HCT116 (cell line): Measurements from ENCODE around the gene ACVRL1. TPM values are rescaled to one million over a fixed set of nuclear protein-coding genes. Genes with fewer than 3 reads are reported as not detected.

Experiments
- ATAC-seq: fragments of 200-7000 bp; cut with Tn5 transposase; 2 replicates; pipeline ENCODE4 v1.9.1; 2020; ENCODE audit warnings: mild to moderate bottlenecking, moderate library complexity
- BruUV-seq: library from RNA; stranded (reverse); fragments of 400-500 nt; replicated peaks from 2 replicates; lab custom pipeline; 2021; lab: Mats Ljungman, UMichigan
- CTCF ChIA-PET: fragments of 300-600 bp; sonication (Branson Sonifier 250); formaldehyde crosslinking; loops from one replicate; lab custom pipeline; 2021; ENCODE audit warnings: antibody characterized with exemption; lab: Charles Lee
- POLR2A ChIA-PET: fragments of 300-600, 350-600 bp; sonication (Branson Sonifier 250); formaldehyde crosslinking; loops from one replicate; lab custom pipeline; 2021; ENCODE audit warnings: antibody characterized with exemption; lab: Charles Lee
- RAD21 ChIA-PET, 2 experiments: fragments of 300-600 bp; sonication (Branson Sonifier 250); formaldehyde crosslinking; loops; one replicate each; lab custom pipeline; 2023; ENCODE audit warnings: low total read pairs in 2 of 2; ENCODE audit not compliant: uncharacterized antibody in 2 of 2, unreplicated experiment in 2 of 2, low non-redundant PET in 1 of 2; lab: Charles Lee
- DNase-seq: peaks from one replicate; pipeline ENCODE4 v3.0.0-alpha.2; 2010; ENCODE audit warnings: low read depth, low spot score
- H2AFZ ChIP-seq: fragments of 200-600 bp; shearing (Covaris generic), sonication (generic); 2 replicates; pipeline ENCODE4 v1.6.1; 2017; ENCODE audit warnings: low read depth, mixed run types, mixed read lengths, antibody characterized with exemption, low read length; ENCODE audit not compliant: poor library complexity, severe bottlenecking
- H3K27ac ChIP-seq: 2 replicates; pipeline ENCODE4 v1.5.1; 2012; ENCODE audit warnings: low read depth, low read length
- H3K27me3 ChIP-seq: fragments of 200-600 bp; sonication (generic); 2 replicates; pipeline ENCODE4 v1.6.1; 2016; ENCODE audit warnings: mixed run types, low read length, mixed read lengths; ENCODE audit not compliant: insufficient read depth
- H3K36me3 ChIP-seq, 2 experiments: fragments of 200-500 bp in 1 of 2; fragments of 200-600 bp in 1 of 2; sonication (Bioruptor generic) in 1 of 2; sonication (generic) in 1 of 2; 2 replicates each; pipeline versions ENCODE4 v1.5.1 to v1.6.1; 2014 to 2016; ENCODE audit warnings: low read length in 2 of 2, inconsistent platforms in 1 of 2, mixed read lengths in 1 of 2, mixed run types in 1 of 2; ENCODE audit not compliant: insufficient read depth in 2 of 2, control insufficient read depth in 1 of 2
- H3K4me1 ChIP-seq, 2 experiments: fragments of 200-600 bp in 1 of 2; sonication (generic) in 1 of 2; 2 replicates each; pipeline versions ENCODE4 v1.5.1 to v1.6.1; 2012 to 2017; ENCODE audit warnings: low read length in 2 of 2, inconsistent platforms in 1 of 2, mild to moderate bottlenecking in 1 of 2, mixed read lengths in 1 of 2, mixed run types in 1 of 2, moderate library complexity in 1 of 2; ENCODE audit not compliant: insufficient read depth in 2 of 2, control insufficient read depth in 1 of 2
- H3K4me2 ChIP-seq: fragments of 200-600 bp; sonication (generic); 2 replicates; pipeline ENCODE4 v1.6.1; 2017; ENCODE audit warnings: mixed run types, low read length, mixed read lengths
- H3K4me3 ChIP-seq, 2 experiments: fragments of 200-600 bp in 1 of 2; sonication (generic) in 1 of 2; replicated peaks in 1 of 2; 2 replicates each; pipeline ENCODE4 v1.5.1; 2011 to 2016; ENCODE audit warnings: low read length in 2 of 2, control low read depth in 1 of 2, low read depth in 1 of 2, mild to moderate bottlenecking in 1 of 2, mixed read lengths in 1 of 2, mixed run types in 1 of 2
- H3K79me2 ChIP-seq: fragments of 200-600 bp; sonication (generic); 2 replicates; pipeline ENCODE4 v1.6.1; 2017; ENCODE audit warnings: mild to moderate bottlenecking, mixed run types, low read length, moderate library complexity, mixed read lengths; ENCODE audit not compliant: insufficient read depth
- H3K9ac ChIP-seq: fragments of 200-600 bp; sonication (generic); 2 replicates; pipeline ENCODE4 v1.6.1; 2016; ENCODE audit warnings: low read length, mixed read lengths
- H3K9me2 ChIP-seq: fragments of 200-600 bp; sonication (generic), shearing (Covaris generic); 2 replicates; pipeline ENCODE4 v1.6.1; 2017; ENCODE audit warnings: mixed run types, mild to moderate bottlenecking, moderate library complexity; ENCODE audit not compliant: insufficient read depth
- H3K9me3 ChIP-seq, 2 experiments: fragments of 200-500 bp in 1 of 2; fragments of 200-600 bp in 1 of 2; sonication (Bioruptor generic) in 1 of 2; sonication (generic) in 1 of 2; 2 replicates each; pipeline ENCODE4 v1.6.1; 2014 to 2017; ENCODE audit warnings: low read length in 2 of 2, mixed read lengths in 2 of 2, inconsistent platforms in 1 of 2, low read depth in 1 of 2, mild to moderate bottlenecking in 1 of 2, mixed run types in 1 of 2, moderate library complexity in 1 of 2; ENCODE audit not compliant: control insufficient read depth in 1 of 2, insufficient read depth in 1 of 2
- H4K20me1 ChIP-seq: fragments of 200-600 bp; sonication (generic), shearing (Covaris generic); 2 replicates; pipeline ENCODE4 v1.6.1; 2017; ENCODE audit warnings: mixed run types, mild to moderate bottlenecking, moderate library complexity; ENCODE audit not compliant: insufficient read depth
- CBX3 ChIP-seq: IDR thresholded peaks from 2 replicates; pipeline ENCODE4 v1.6.1; 2012; ENCODE audit warnings: low read depth
- CEBPB ChIP-seq: IDR thresholded peaks from 2 replicates; pipeline ENCODE4 v1.6.1; 2012; ENCODE audit warnings: low read depth
- CTCF ChIP-seq, 3 experiments: fragments of 200-600 bp in 1 of 3; sonication (generic) in 1 of 3; IDR thresholded peaks in 2 of 3; conservative IDR thresholded peaks in 1 of 3; 2 replicates each; pipeline ENCODE4 v1.5.1; 2012 to 2017; ENCODE audit warnings: low read depth in 2 of 3, low read length in 2 of 3, antibody characterized with exemption in 1 of 3, borderline replicate concordance in 1 of 3, control low read depth in 1 of 3, mild to moderate bottlenecking in 1 of 3, mixed read lengths in 1 of 3, mixed run types in 1 of 3, moderate library complexity in 1 of 3; ENCODE audit not compliant: insufficient read depth in 1 of 3
- EGR1 ChIP-seq: IDR thresholded peaks from 2 replicates; pipeline ENCODE4 v1.6.1; 2012; ENCODE audit warnings: low read depth
- ELF1 ChIP-seq: IDR thresholded peaks from 2 replicates; pipeline ENCODE4 v1.6.1; 2012; ENCODE audit warnings: low read depth, borderline replicate concordance
- EZH2 ChIP-seq: fragments of 200-600 bp; sonication (generic); IDR thresholded peaks from 2 replicates; pipeline ENCODE4 v1.6.1; 2017; ENCODE audit warnings: antibody characterized with exemption, mixed run types
- EZH2phosphoT487 ChIP-seq: fragments of 200-600 bp; IDR thresholded peaks from 2 replicates; pipeline ENCODE4 v1.6.1; 2018; ENCODE audit warnings: antibody characterized with exemption, borderline replicate concordance
- FOSL1 ChIP-seq: IDR thresholded peaks from 2 replicates; pipeline ENCODE4 v1.6.1; 2012; ENCODE audit warnings: low read depth
- JUND ChIP-seq: IDR thresholded peaks from 2 replicates; pipeline ENCODE4 v1.6.1; 2012
- RAD21 ChIP-seq: IDR thresholded peaks from 2 replicates; pipeline ENCODE4 v1.6.1; 2012; ENCODE audit warnings: low read depth, mild to moderate bottlenecking
- REST ChIP-seq: IDR thresholded peaks from 2 replicates; pipeline ENCODE4 v1.6.1; 2012; ENCODE audit warnings: low read depth
- SIN3A ChIP-seq: IDR thresholded peaks from 2 replicates; pipeline ENCODE4 v1.6.1; 2012; ENCODE audit warnings: low read depth
- SRF ChIP-seq: IDR thresholded peaks from 2 replicates; pipeline ENCODE4 v1.6.1; 2012; ENCODE audit warnings: low read depth
- TCF7L2 ChIP-seq: IDR thresholded peaks from 2 replicates; pipeline ENCODE4 v1.7.0; 2011; ENCODE audit warnings: borderline replicate concordance, inconsistent platforms; ENCODE audit not compliant: insufficient read depth, insufficient read length; ENCODE audit errors: extremely low read depth
- ZFX ChIP-seq: fragments of 450-650 bp; IDR thresholded peaks from 2 replicates; pipeline ENCODE4 v1.6.1; 2017
- ZNF274 ChIP-seq: fragments of 200-500 bp; sonication (Bioruptor generic); IDR thresholded peaks from 2 replicates; pipeline ENCODE4 v1.6.1; 2014; ENCODE audit warnings: mild to moderate bottlenecking, low read depth, low read length, inconsistent platforms
- intact Hi-C: fragments of 100-400 bp; cut with micrococcal nuclease; formaldehyde crosslinking; loops from 2 replicates; pipeline ENCODE4 v1.10.0; 2022
- total RNA-seq: library from RNA; stranded (reverse); gene quantifications from one replicate; pipeline ENCODE4 v1.2.1, GENCODE V29; 2021; ENCODE audit not compliant: unreplicated experiment
- TF ChIP-seq, protein P1 (sequence below): IDR thresholded peaks from 2 replicates; pipeline ENCODE4 v1.6.1; 2012
- TF ChIP-seq, protein P2 (sequence below): IDR thresholded peaks from 2 replicates; pipeline ENCODE4 v1.6.1; 2012

Gene ACVRL1
- total RNA-seq, 1 experiment from 2014 or later = 2.5 TPM

DNA sequence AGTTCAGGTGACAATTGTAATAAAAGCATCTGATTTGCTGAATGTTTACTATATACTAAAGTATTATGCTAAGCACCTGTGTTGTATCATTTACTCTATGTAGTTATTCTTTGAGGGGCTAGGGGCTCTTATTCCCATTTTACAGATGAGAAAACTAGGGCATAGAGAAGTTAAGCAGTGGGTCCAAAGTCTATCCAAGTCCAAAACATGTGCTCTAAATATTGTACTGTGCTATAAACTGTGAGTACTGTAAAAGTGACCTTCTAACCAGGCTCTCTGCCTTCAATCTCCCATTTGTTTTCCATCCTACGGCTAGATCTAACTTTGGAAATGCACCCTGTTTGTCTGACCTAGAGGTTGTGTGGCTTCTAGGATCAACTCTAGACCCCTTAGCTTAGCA, 53.2 kb downstream of the ACVRL1 start:
- Histone ChIP-seq H3K36me3 (peaks cover 0 to 4% of the 10 kb centered on the region in 2 experiments; a peak in 1 of 4 replicates), H3K27ac (no peak overlapping the region), H3K4me3 (no peak overlapping the region), H3K9ac (no peak overlapping the region), H3K79me2 (peaks cover 83% of the 10 kb centered on the region), H3K9me2 (no peaks in the 10 kb centered on the region), H3K27me3 (no peaks in the 10 kb centered on the region), H3K9me3 (no peaks in the 10 kb centered on the region), H3K4me1 (peaks cover 13 to 23% of the 10 kb centered on the region in 2 experiments), H2AFZ (no peak overlapping the region), H4K20me1 (no peaks in the 10 kb centered on the region), H3K4me2 (no peak overlapping the region)
- POLR2A ChIA-PET = no interaction called here
- ATAC-seq (no peak), DNase-seq (no peak)
- BruUV-seq = no TSS peak
- intact Hi-C loops = no loop called here
- RAD21 ChIA-PET = no interaction called here
- CTCF ChIA-PET = interaction anchor here (3.0 kb wide), 1 partner anchor 11 kb away, joined by 14 read pairs; no protein-coding TSS in a partner anchor
- TF ChIP-seq RAD21 (no peak), JUND (no peak), CEBPB (no peak), EGR1 (no peak), CTCF (IDR thresholded peaks at IDR 0.05 in 2 of 3, conservative IDR thresholded peaks at IDR 0.05 in 1 of 3; ENCODE audit: borderline replicate concordance in 1 of 3, insufficient read depth in 1 of 3, low read depth in 2 of 3, low read length in 2 of 3) (no peak), ZNF274 (no peak), TCF7L2 (no peak), EZH2 (no peak), REST (no peak), FOSL1 (no peak), SRF (no peak), EZH2phosphoT487 (no peak), ZFX (no peak), ELF1 (no peak), CBX3 (no peak), SIN3A (no peak)
- TF ChIP-seq, protein P1, sequence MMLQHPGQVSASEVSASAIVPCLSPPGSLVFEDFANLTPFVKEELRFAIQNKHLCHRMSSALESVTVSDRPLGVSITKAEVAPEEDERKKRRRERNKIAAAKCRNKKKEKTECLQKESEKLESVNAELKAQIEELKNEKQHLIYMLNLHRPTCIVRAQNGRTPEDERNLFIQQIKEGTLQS = no peak
- TF ChIP-seq, protein P2, sequence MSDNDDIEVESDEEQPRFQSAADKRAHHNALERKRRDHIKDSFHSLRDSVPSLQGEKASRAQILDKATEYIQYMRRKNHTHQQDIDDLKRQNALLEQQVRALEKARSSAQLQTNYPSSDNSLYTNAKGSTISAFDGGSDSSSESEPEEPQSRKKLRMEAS = no peak
